ENCODE results near the gene ELL.

GRCh38 chr19:18443406-18443805 is 78.5 kb downstream of the ELL start:
- TF ChIP-seq CTCF (IDR thresholded peaks at IDR 0.05) (no peak), POLR2A (IDR thresholded peaks at IDR 0.05) (no peak)

Measured in esophagus squamous epithelium (tissue), 4 donors.